GM18499 (cell line): ENCODE results near the gene PHF19.

Experiments used
- ATAC-seq: cut with Tn5 transposase; IDR thresholded peaks from one replicate; pipeline ENCODE4 v1.9.1; 2021; ENCODE audit warnings: moderate number of reproducible peaks; ENCODE audit not compliant: insufficient read depth, unreplicated experiment

Gene PHF19

GRCh38 chr9:120859361-120859760 is 17.6 kb downstream of the PHF19 start:
- ATAC-seq: no peak

GRCh38 chr9:120857902-120858301 is 19.1 kb downstream of the PHF19 start:
- ATAC-seq: no peak

- no peak for ATAC-seq
Measured at GRCh38 chr9:120857481-120857880, 19.5 kb downstream of the PHF19 start.

- no peak for ATAC-seq
Measured at GRCh38 chr9:120856700-120857099, 20.3 kb downstream of the PHF19 start.

GRCh38 chr9:120855827-120856670 is 20.9 kb downstream of the PHF19 start:
- no peak for ATAC-seq

- no peak for ATAC-seq
Measured at GRCh38 chr9:120854596-120855327, 22.2 kb downstream of the PHF19 start.

- no peak for ATAC-seq
Measured at GRCh38 chr9:120853198-120853597, 23.8 kb downstream of the PHF19 start.

GRCh38 chr9:120852240-120853010 is 24.6 kb downstream of the PHF19 start:
- ATAC-seq: no peak

GRCh38 chr9:120851449-120851848 is 25.5 kb downstream of the PHF19 start:
- ATAC-seq: no peak

- no peak for ATAC-seq
Measured at GRCh38 chr9:120850315-120850714, 26.7 kb downstream of the PHF19 start.

GRCh38 chr9:120846906-120847305 is 30.1 kb downstream of the PHF19 start:
- ATAC-seq: no peak

- ATAC-seq: no peak
Measured at GRCh38 chr9:120846251-120846889, 30.6 kb downstream of the PHF19 start.

GRCh38 chr9:120845255-120845654 is 31.7 kb downstream of the PHF19 start:
- no peak for ATAC-seq

GRCh38 chr9:120842685-120843485 is 34.1 kb downstream of the PHF19 start, which contains the start of gene PSMD5:
Gene PSMD5, minus strand, starts transcription at chr9:120842922. Its CDS starts 13 bp downstream, at chr9:120842909.
- ATAC-seq: peak; percentile 94

GRCh38 chr9:120841930-120842684 is 34.9 kb downstream of the PHF19 start:
- ATAC-seq: no peak

- no peak for ATAC-seq
Measured at GRCh38 chr9:120839146-120839545, 37.8 kb downstream of the PHF19 start.

GRCh38 chr9:120837921-120838320 is 39.1 kb downstream of the PHF19 start:
- ATAC-seq: no peak

GRCh38 chr9:120833325-120833724 is 43.7 kb downstream of the PHF19 start:
- no peak for ATAC-seq

- ATAC-seq: no peak
Measured at GRCh38 chr9:120832807-120833206, 44.2 kb downstream of the PHF19 start.
